Gastroesophageal sphincter (tissue), 3 donors: Measurements from ENCODE around the gene SOX12.

Experiments used
- CTCF ChIP-seq, 4 experiments: fragments of 200-600 bp in 2 of 4; fragments of 450-650 bp in 2 of 4; sonication (generic) in 1 of 4; IDR thresholded peaks; one replicate each; pipeline ENCODE4 v1.5.1; 2017 to 2019; ENCODE audit warnings: antibody characterized with exemption in 4 of 4, mild to moderate bottlenecking in 2 of 4, moderate library complexity in 2 of 4
- POLR2A ChIP-seq, 2 donors: fragments of 450-650 bp; IDR thresholded peaks; one replicate each; pipeline ENCODE4 v1.6.1; 2017; ENCODE audit warnings: antibody characterized with exemption in 2 of 2, mild to moderate bottlenecking in 2 of 2, moderate library complexity in 1 of 2

DNA sequence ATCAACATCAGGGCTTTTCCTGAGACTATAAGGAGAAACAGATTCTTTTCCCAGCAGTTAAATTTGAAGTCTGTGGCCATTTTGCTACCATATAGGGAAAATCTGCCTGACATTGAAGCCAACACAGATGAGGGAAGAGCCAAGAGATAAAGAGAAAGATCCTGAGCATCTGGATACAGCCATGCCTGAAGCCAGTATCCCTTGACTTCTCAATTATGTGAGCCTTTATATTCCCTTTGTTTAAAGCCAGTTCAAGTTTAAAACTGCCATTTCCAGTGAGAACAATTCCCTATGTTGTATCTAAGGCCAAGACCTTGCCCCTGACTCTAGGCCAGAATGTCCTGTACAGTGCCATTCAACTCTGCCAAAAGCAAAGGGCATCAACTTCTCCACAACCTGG, 17.8 kb downstream of the SOX12 start:
- TF ChIP-seq CTCF (IDR thresholded peaks at IDR 0.05) (no peak), POLR2A (IDR thresholded peaks at IDR 0.05) (no peak)
